ENCODE data around the gene CGRRF1. TPM values are rescaled to one million over a fixed set of nuclear protein-coding genes. Genes with fewer than 3 reads are reported as not detected.
A peak's percentile ranks its signal among the peaks of the same experiment; 100 is the strongest.

The CGRRF1 gene
- total RNA-seq, 1 donor from 2014 or later, result 16.6 TPM

- no peak for FAIRE-seq
- Histone ChIP-seq H3K4me3 (ENCODE audit: insufficient read depth, low read depth, low read length) (no peak overlapping the region), H4K20me1 (ENCODE audit: insufficient read depth, low read length) (peaks cover 49% of the 10 kb centered on the region), H3K9ac (ENCODE audit: low read length) (no peak overlapping the region), H3K9me3 (ENCODE audit: insufficient read depth, low read depth, low read length) (no peaks in the 10 kb centered on the region), H3K27ac (ENCODE audit: low read depth, low read length) (no peak overlapping the region), H3K79me2 (ENCODE audit: insufficient read depth, low read length) (peaks cover 78% of the 10 kb centered on the region), H3K4me2 (ENCODE audit: low read length) (no peak overlapping the region), H3K36me3 (ENCODE audit: insufficient read depth, low read length) (peaks cover 21% of the 10 kb centered on the region), H3K27me3 (ENCODE audit: insufficient read depth, low read length) (no peaks in the 10 kb centered on the region), H3K4me1 (ENCODE audit: insufficient read depth, low read length) (peaks cover 19% of the 10 kb centered on the region), H2AFZ (ENCODE audit: low read depth, low read length) (no peak overlapping the region)
- H3K36me3 Mint-ChIP-seq (ENCODE audit: low read depth, unreplicated experiment), result peaks cover 12% of the 10 kb centered on the region
- no peaks in the 10 kb centered on the region for H3K9me3 Mint-ChIP-seq (ENCODE audit: unreplicated experiment)
- no peak for TF ChIP-seq EZH2 (IDR thresholded peaks at IDR 0.05; ENCODE audit: insufficient read depth, low read length)
- TF ChIP-seq CTCF (IDR thresholded peaks at IDR 0.05; ENCODE audit: insufficient read depth, low read depth, low read length), result no peak
- no peak for DNase-seq (ENCODE audit: low read depth)
- H3K4me3 Mint-ChIP-seq (ENCODE audit: unreplicated experiment), result peak overlapping the region; percentile 56
- no peaks in the 10 kb centered on the region for H3K27me3 Mint-ChIP-seq (ENCODE audit: low read depth, unreplicated experiment)
- peaks cover 41% of the 10 kb centered on the region for H3K4me1 Mint-ChIP-seq (ENCODE audit: low read depth, unreplicated experiment)
- peak overlapping the region; percentile 19 for H3K27ac Mint-ChIP-seq (ENCODE audit: unreplicated experiment)
These were observed 26.5 kb upstream of the CGRRF1 start for GRCh38 chr14:54483073-54483745.

- Mint-ChIP-seq H3K27ac (ENCODE audit: unreplicated experiment) (peak overlapping the region; percentile 19), H3K27me3 (ENCODE audit: low read depth, unreplicated experiment) (no peaks in the 10 kb centered on the region), H3K9me3 (ENCODE audit: unreplicated experiment) (no peaks in the 10 kb centered on the region), H3K4me3 (ENCODE audit: unreplicated experiment) (peak overlapping the region; percentile 28), H3K36me3 (ENCODE audit: low read depth, unreplicated experiment) (peaks cover 12% of the 10 kb centered on the region), H3K4me1 (ENCODE audit: low read depth, unreplicated experiment) (peaks cover 40% of the 10 kb centered on the region)
- Histone ChIP-seq H3K9ac (ENCODE audit: low read length) (no peak overlapping the region), H3K4me1 (ENCODE audit: insufficient read depth, low read length) (peaks cover 19% of the 10 kb centered on the region), H3K27ac (ENCODE audit: low read depth, low read length) (no peak overlapping the region), H3K27me3 (ENCODE audit: insufficient read depth, low read length) (no peaks in the 10 kb centered on the region), H3K4me3 (ENCODE audit: insufficient read depth, low read depth, low read length) (no peak overlapping the region), H3K9me3 (ENCODE audit: insufficient read depth, low read depth, low read length) (no peaks in the 10 kb centered on the region), H3K79me2 (ENCODE audit: insufficient read depth, low read length) (peaks cover 80% of the 10 kb centered on the region), H3K4me2 (ENCODE audit: low read length) (no peak overlapping the region), H2AFZ (ENCODE audit: low read depth, low read length) (no peak overlapping the region), H3K36me3 (ENCODE audit: insufficient read depth, low read length) (peaks cover 14% of the 10 kb centered on the region), H4K20me1 (ENCODE audit: insufficient read depth, low read length) (peaks cover 46% of the 10 kb centered on the region)
- DNase-seq (ENCODE audit: low read depth) (no peak), FAIRE-seq (peak; percentile 5)
- TF ChIP-seq CTCF (IDR thresholded peaks at IDR 0.05; ENCODE audit: insufficient read depth, low read depth, low read length), result no peak
- no peak for TF ChIP-seq EZH2 (IDR thresholded peaks at IDR 0.05; ENCODE audit: insufficient read depth, low read length)
These were observed 25.9 kb upstream of the CGRRF1 start for GRCh38 chr14:54483846-54484245.

GRCh38 chr14:54486685-54487084, 23.0 kb upstream of the CGRRF1 start:
- peak overlapping the region; percentile 27 for H3K27ac Mint-ChIP-seq (ENCODE audit: unreplicated experiment)
- peaks cover 8% of the 10 kb centered on the region for H3K36me3 ChIP-seq (ENCODE audit: insufficient read depth, low read length)
- H3K27me3 ChIP-seq (ENCODE audit: insufficient read depth, low read length), result no peaks in the 10 kb centered on the region
- no peak overlapping the region for H3K4me3 ChIP-seq (ENCODE audit: insufficient read depth, low read depth, low read length)
- TF ChIP-seq EZH2 (IDR thresholded peaks at IDR 0.05; ENCODE audit: insufficient read depth, low read length), result no peak
- TF ChIP-seq CTCF (IDR thresholded peaks at IDR 0.05; ENCODE audit: insufficient read depth, low read depth, low read length), result no peak
- peaks cover 12% of the 10 kb centered on the region for H3K36me3 Mint-ChIP-seq (ENCODE audit: low read depth, unreplicated experiment)
- FAIRE-seq, result no peak
- H3K27me3 Mint-ChIP-seq (ENCODE audit: low read depth, unreplicated experiment), result no peaks in the 10 kb centered on the region
- no peak overlapping the region for H3K27ac ChIP-seq (ENCODE audit: low read depth, low read length)
- H4K20me1 ChIP-seq (ENCODE audit: insufficient read depth, low read length), result peaks cover 42% of the 10 kb centered on the region
- H3K9ac ChIP-seq (ENCODE audit: low read length), result no peak overlapping the region
- DNase-seq (ENCODE audit: low read depth), result no peak
- peak overlapping the region; percentile 97 for H3K4me3 Mint-ChIP-seq (ENCODE audit: unreplicated experiment)
- H3K79me2 ChIP-seq (ENCODE audit: insufficient read depth, low read length), result peaks cover 77% of the 10 kb centered on the region
- H3K4me2 ChIP-seq (ENCODE audit: low read length), result peak overlapping the region; percentile 49
- peaks cover 42% of the 10 kb centered on the region for H3K4me1 Mint-ChIP-seq (ENCODE audit: low read depth, unreplicated experiment)
- H3K9me3 Mint-ChIP-seq (ENCODE audit: unreplicated experiment), result no peaks in the 10 kb centered on the region
- H3K4me1 ChIP-seq (ENCODE audit: insufficient read depth, low read length), result peaks cover 18% of the 10 kb centered on the region
- no peak overlapping the region for H2AFZ ChIP-seq (ENCODE audit: low read depth, low read length)
- no peaks in the 10 kb centered on the region for H3K9me3 ChIP-seq (ENCODE audit: insufficient read depth, low read depth, low read length)

Measured in astrocyte (in vitro differentiated cells and primary cell).